ENCODE results near the gene LIPT2. TPM values are rescaled to one million over a fixed set of nuclear protein-coding genes. Genes with fewer than 3 reads are reported as not detected.

Gene LIPT2
- 3.2 TPM for total RNA-seq (2013)
- polyA plus RNA-seq (1 to 10 TPM; 2.2 to 5.1 (median 4.4) TPM), polyA minus RNA-seq (4.3 and 5.2 TPM in 2 replicates), total RNA-seq (0.08 to 1.7 (median 0.42) reads per million in 11 experiments)

GRCh38 chr11:74492974-74493790 is at the start of gene LIPT2:
LIPT2 (minus strand) TSS chr11:74493724; CDS start chr11:74493703, 21 bp downstream.
- TF ChIP-seq CTCF (IDR thresholded peaks at IDR 0.05), result no peak
- Histone ChIP-seq H3K9me3 (replicated peaks in 1 of 2; ENCODE audit: control insufficient read depth in 1 of 2, insufficient read depth in 1 of 2, low read length in 2 of 2) (no peaks in the 10 kb centered on the region), H2AFZ (ENCODE audit: insufficient read depth, low read depth, low read length, poor library complexity, severe bottlenecking) (peak within 1 kb of the TSS; percentile 94), H3K4me1 (ENCODE audit: control insufficient read depth in 1 of 2, insufficient read depth in 2 of 2, low read length in 2 of 2) (peaks cover 16 to 25% of the 10 kb centered on the region in 2 donors), H4K20me1 (ENCODE audit: insufficient read depth, low read length) (no peaks in the 10 kb centered on the region), H3K27me3 (ENCODE audit: control insufficient read depth in 2 of 2, insufficient read depth in 2 of 2, low read length in 2 of 2) (no peaks in the 10 kb centered on the region), H3K27ac (ENCODE audit: low read depth in 1 of 2, low read length in 2 of 2) (peak within 1 kb of the TSS; percentile 27 to 88), H3K4me3 (replicated peaks in 1 of 3; ENCODE audit: low read depth in 2 of 3, low read length in 3 of 3) (peak within 1 kb of the TSS; percentile 47 to 91 (median 86)), H3K79me2 (ENCODE audit: insufficient read depth, low read length) (no peaks in the 10 kb centered on the region), H3K36me3 (replicated peaks in 1 of 2; ENCODE audit: control insufficient read depth in 1 of 2, insufficient read depth in 2 of 2, low read length in 2 of 2) (no peaks in the 10 kb centered on the region), H3K4me2 (replicated peaks; ENCODE audit: extremely low read depth, low read length, poor library complexity, severe bottlenecking) (peak within 1 kb of the TSS; percentile 92), H3K9ac (ENCODE audit: insufficient read depth, low read length, poor library complexity, severe bottlenecking) (peak within 1 kb of the TSS; percentile 90)
- Mint-ChIP-seq H3K4me3 (peak within 1 kb of the TSS; percentile 71 to 80), H3K4me1 (peaks cover 20% of the 10 kb centered on the region), H3K27me3 (ENCODE audit: low read depth in 3 of 3) (no peaks in the 10 kb centered on the region), H3K27ac (peak within 1 kb of the TSS; percentile 76 to 93 (median 92)), H3K36me3 (no peaks in the 10 kb centered on the region), H3K9me3 (peaks cover 0 to 3% (median 0%) of the 10 kb centered on the region in 7 donors)
- intact Hi-C loops (cut with micrococcal nuclease), result loop anchor here (5.0 kb wide), 2 partner anchors 36 to 41 kb away; no protein-coding TSS in a partner anchor
- under 1% methylated on average over 89 of the region's 94 CpGs for WGBS (ENCODE audit: insufficient coverage)
- peak; percentile 91 to 94 (median 92) for DNase-seq

GRCh38 chr11:74541466-74541865 is 47.9 kb upstream of the LIPT2 start:
- WGBS (ENCODE audit: insufficient coverage), result 94% methylated on average over 9 of the region's 10 CpGs
- Mint-ChIP-seq H3K4me1 (no peaks in the 10 kb centered on the region), H3K4me3 (no peak overlapping the region), H3K36me3 (no peaks in the 10 kb centered on the region), H3K27ac (no peak overlapping the region), H3K27me3 (ENCODE audit: low read depth in 3 of 3) (peaks cover 0 to 8% (median 2%) of the 10 kb centered on the region in 3 donors), H3K9me3 (peaks cover 10 to 31% (median 24%) of the 10 kb centered on the region in 7 donors)
- no peak overlapping the region for H3K4me3 ChIP-seq (replicated peaks in 1 of 3; ENCODE audit: low read depth in 2 of 3, low read length in 3 of 3)
- no peak overlapping the region for H3K27ac ChIP-seq (ENCODE audit: low read depth in 1 of 2, low read length in 2 of 2)
- H3K36me3 ChIP-seq (replicated peaks in 1 of 2; ENCODE audit: control insufficient read depth in 1 of 2, insufficient read depth in 2 of 2, low read length in 2 of 2), result no peaks in the 10 kb centered on the region
- DNase-seq, result no peak
- TF ChIP-seq CTCF (IDR thresholded peaks at IDR 0.05), result no peak
- H3K9ac ChIP-seq (ENCODE audit: insufficient read depth, low read length, poor library complexity, severe bottlenecking), result no peak overlapping the region
- peaks cover 0 to 29% of the 10 kb centered on the region in 2 donors for H3K9me3 ChIP-seq (replicated peaks in 1 of 2; ENCODE audit: control insufficient read depth in 1 of 2, insufficient read depth in 1 of 2, low read length in 2 of 2)
- H4K20me1 ChIP-seq (ENCODE audit: insufficient read depth, low read length), result no peaks in the 10 kb centered on the region
- intact Hi-C loops (cut with micrococcal nuclease), result no loop called here
- no peaks in the 10 kb centered on the region for H3K27me3 ChIP-seq (ENCODE audit: control insufficient read depth in 2 of 2, insufficient read depth in 2 of 2, low read length in 2 of 2)
- H3K79me2 ChIP-seq (ENCODE audit: insufficient read depth, low read length), result no peaks in the 10 kb centered on the region
- no peak overlapping the region for H2AFZ ChIP-seq (ENCODE audit: insufficient read depth, low read depth, low read length, poor library complexity, severe bottlenecking)
- H3K4me2 ChIP-seq (replicated peaks; ENCODE audit: extremely low read depth, low read length, poor library complexity, severe bottlenecking), result no peak overlapping the region
- no peaks in the 10 kb centered on the region for H3K4me1 ChIP-seq (ENCODE audit: control insufficient read depth in 1 of 2, insufficient read depth in 2 of 2, low read length in 2 of 2)

All from CD14-positive monocyte (primary cell).